H1 (cell line): ENCODE measurements around the gene IL1A.

ENCODE experiments used
- EGR1 ChIP-seq: IDR thresholded peaks from 2 replicates; pipeline ENCODE4 v1.6.1; 2011; ENCODE audit warnings: low read depth, low read length, borderline replicate concordance
- POLR2A ChIP-seq, 2 experiments: IDR thresholded peaks; 1 replicate in 1 of 2; 2 replicates in 1 of 2; pipeline ENCODE4 v1.6.1; 2011; ENCODE audit warnings: low read depth in 2 of 2, low read length in 2 of 2, mild to moderate bottlenecking in 2 of 2; ENCODE audit errors: control extremely low read depth in 1 of 2
- TF ChIP-seq, protein P1 (sequence below), 3 experiments: IDR thresholded peaks; 1 replicate in 2 of 3; 2 replicates in 1 of 3; pipeline versions ENCODE4 v1.5.1 to v1.6.1; 2011; ENCODE audit warnings: low read length in 3 of 3, mild to moderate bottlenecking in 3 of 3, inconsistent platforms in 2 of 3, low read depth in 1 of 3, moderate library complexity in 1 of 3; ENCODE audit not compliant: insufficient read depth in 1 of 3; ENCODE audit errors: control extremely low read depth in 1 of 3

- TF ChIP-seq, protein P1, sequence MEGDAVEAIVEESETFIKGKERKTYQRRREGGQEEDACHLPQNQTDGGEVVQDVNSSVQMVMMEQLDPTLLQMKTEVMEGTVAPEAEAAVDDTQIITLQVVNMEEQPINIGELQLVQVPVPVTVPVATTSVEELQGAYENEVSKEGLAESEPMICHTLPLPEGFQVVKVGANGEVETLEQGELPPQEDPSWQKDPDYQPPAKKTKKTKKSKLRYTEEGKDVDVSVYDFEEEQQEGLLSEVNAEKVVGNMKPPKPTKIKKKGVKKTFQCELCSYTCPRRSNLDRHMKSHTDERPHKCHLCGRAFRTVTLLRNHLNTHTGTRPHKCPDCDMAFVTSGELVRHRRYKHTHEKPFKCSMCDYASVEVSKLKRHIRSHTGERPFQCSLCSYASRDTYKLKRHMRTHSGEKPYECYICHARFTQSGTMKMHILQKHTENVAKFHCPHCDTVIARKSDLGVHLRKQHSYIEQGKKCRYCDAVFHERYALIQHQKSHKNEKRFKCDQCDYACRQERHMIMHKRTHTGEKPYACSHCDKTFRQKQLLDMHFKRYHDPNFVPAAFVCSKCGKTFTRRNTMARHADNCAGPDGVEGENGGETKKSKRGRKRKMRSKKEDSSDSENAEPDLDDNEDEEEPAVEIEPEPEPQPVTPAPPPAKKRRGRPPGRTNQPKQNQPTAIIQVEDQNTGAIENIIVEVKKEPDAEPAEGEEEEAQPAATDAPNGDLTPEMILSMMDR (IDR thresholded peaks at IDR 0.05; ENCODE audit: control extremely low read depth in 1 of 3, insufficient read depth in 1 of 3, low read depth in 1 of 3, low read length in 3 of 3), result no peak
- no peak for TF ChIP-seq POLR2A (IDR thresholded peaks at IDR 0.05; ENCODE audit: control extremely low read depth in 1 of 2, low read depth in 2 of 2, low read length in 2 of 2)
- TF ChIP-seq EGR1, result no peak
Observed at GRCh38 chr2:112765251-112765650, 19.0 kb downstream of the IL1A start.
